ENCODE data around the gene ZNF189. TPM values are rescaled to one million over a fixed set of nuclear protein-coding genes. Genes with fewer than 3 reads are reported as not detected.

The ZNF189 gene
- total RNA-seq, 1 donor from 2014 or later, result 21.9 TPM

DNA sequence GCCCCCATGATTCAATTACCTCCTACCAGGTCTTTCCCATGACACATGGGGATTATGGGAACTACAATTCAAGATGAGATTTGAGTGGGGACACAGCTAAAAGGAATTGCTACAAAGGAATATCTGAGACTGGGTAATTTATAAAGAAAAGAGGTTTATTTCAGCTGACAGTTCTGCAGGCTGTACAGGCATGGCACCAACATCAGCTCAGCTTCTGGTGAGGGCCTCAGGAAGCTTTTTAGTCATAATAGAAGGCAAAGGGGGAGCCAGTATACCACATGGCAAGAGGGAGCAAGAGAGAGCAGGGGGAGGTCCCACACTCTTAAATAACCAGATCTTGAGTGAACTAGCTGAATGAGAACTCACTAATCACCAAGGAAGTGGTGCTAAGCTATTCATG lies 48.1 kb downstream of the ZNF189 start:
- intact Hi-C loops (cut with DNase I), result no loop called here
- TF ChIP-seq, protein P1, sequence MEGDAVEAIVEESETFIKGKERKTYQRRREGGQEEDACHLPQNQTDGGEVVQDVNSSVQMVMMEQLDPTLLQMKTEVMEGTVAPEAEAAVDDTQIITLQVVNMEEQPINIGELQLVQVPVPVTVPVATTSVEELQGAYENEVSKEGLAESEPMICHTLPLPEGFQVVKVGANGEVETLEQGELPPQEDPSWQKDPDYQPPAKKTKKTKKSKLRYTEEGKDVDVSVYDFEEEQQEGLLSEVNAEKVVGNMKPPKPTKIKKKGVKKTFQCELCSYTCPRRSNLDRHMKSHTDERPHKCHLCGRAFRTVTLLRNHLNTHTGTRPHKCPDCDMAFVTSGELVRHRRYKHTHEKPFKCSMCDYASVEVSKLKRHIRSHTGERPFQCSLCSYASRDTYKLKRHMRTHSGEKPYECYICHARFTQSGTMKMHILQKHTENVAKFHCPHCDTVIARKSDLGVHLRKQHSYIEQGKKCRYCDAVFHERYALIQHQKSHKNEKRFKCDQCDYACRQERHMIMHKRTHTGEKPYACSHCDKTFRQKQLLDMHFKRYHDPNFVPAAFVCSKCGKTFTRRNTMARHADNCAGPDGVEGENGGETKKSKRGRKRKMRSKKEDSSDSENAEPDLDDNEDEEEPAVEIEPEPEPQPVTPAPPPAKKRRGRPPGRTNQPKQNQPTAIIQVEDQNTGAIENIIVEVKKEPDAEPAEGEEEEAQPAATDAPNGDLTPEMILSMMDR (IDR thresholded peaks at IDR 0.05), result no peak
- peaks cover 7% of the 10 kb centered on the region for H3K27me3 ChIP-seq
- H3K27ac ChIP-seq, result no peak overlapping the region
- no peaks in the 10 kb centered on the region for H3K9me3 ChIP-seq
- H3K36me3 ChIP-seq, result no peaks in the 10 kb centered on the region
- ATAC-seq (no peak), DNase-seq (no peak)
- H3K4me1 ChIP-seq, result no peaks in the 10 kb centered on the region
- no peak overlapping the region for H3K4me3 ChIP-seq

DNA sequence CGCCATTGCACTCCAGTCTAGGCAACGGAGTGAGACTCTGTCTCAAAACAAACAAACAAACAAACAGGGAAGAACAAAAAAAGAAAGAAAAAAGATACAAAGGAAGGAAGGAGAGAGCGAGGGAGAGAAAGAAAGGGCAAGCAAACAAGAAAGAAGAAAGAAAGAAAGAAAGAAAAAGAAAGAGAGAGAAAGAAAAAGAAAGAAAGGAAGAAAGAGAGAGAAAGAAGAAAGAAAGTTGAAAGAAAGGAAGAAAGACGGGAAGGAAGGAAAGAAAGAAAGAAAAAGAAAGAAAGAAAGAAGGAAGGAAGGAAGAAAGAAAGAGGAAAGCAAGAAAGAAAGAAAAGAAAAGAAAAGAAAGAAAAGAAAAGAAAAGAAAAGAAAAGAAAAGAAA lies 50.0 kb downstream of the ZNF189 start:
- Histone ChIP-seq H3K4me3 (peak overlapping the region; percentile 49), H3K9me3 (no peaks in the 10 kb centered on the region), H3K27me3 (peaks cover 7% of the 10 kb centered on the region), H3K36me3 (no peaks in the 10 kb centered on the region), H3K4me1 (no peaks in the 10 kb centered on the region), H3K27ac (no peak overlapping the region)
- intact Hi-C loops (cut with DNase I), result no loop called here
- no peak for DNase-seq
- no peak for ATAC-seq
- TF ChIP-seq, protein P1 (IDR thresholded peaks at IDR 0.05), result no peak

DNA sequence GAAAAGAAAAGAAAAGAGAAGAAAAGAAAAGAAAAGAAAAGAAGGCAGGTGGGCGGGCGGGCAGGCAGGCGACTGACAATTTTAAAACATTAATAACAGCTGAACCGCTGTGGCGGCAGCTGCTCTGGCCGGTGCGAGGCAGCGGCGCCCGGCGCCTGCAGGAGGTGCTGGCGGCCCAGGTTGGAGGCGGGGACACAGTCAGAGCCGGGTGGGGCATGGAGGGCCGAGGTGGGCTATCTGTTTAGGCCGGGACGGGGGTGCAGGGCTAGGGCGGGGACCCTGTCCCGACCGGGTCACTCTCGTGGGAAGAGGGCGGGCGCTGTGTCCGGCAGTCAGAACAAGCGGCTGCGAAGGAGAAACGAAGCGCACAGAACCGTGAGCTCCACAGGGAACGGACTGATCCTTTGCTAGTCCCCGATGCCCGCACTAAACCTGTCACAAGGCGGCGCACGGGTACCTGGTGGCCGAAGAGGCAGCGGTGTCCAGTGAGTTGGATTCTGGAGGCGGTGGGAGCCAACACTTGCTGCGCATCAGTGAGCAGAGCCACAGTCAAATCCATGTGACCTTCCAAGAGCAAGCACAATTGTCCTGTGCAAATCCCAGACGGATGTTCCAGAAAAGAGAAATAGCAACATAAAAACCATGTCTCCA lies 50.5 kb downstream of the ZNF189 start:
- H3K36me3 ChIP-seq, result no peaks in the 10 kb centered on the region
- no peaks in the 10 kb centered on the region for H3K9me3 ChIP-seq
- TF ChIP-seq, protein P1 (IDR thresholded peaks at IDR 0.05), result peak; percentile 61
- intact Hi-C loops (cut with DNase I), result no loop called here
- H3K27me3 ChIP-seq, result peaks cover 7% of the 10 kb centered on the region
- H3K27ac ChIP-seq, result no peak overlapping the region
- ATAC-seq, result peak; percentile 98
- H3K4me3 ChIP-seq, result peak overlapping the region; percentile 49
- DNase-seq, result peak; percentile 87
- H3K4me1 ChIP-seq, result no peaks in the 10 kb centered on the region

DNA sequence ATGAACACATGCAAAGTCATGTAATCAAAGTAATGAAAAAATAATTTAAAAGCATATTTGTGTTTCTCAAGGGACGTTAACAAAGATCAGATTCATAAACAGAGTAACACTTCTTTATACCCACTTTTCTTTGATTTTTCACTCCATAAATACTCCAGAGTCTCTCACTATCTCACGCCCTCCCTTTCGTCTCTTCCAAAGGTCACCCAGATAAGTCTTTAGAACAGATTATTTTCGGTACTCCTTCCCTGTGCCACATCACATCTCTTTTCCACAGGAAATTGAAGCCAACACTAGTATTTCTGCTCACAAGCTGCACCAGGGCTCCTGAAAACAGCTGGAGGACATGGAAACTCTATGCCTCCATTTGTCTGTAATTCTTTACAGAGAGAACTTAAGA lies 52.3 kb downstream of the ZNF189 start:
- intact Hi-C loops (cut with DNase I), result no loop called here
- no peak for ATAC-seq
- Histone ChIP-seq H3K4me3 (no peak overlapping the region), H3K4me1 (no peaks in the 10 kb centered on the region), H3K36me3 (no peaks in the 10 kb centered on the region), H3K27me3 (peaks cover 7% of the 10 kb centered on the region), H3K9me3 (no peaks in the 10 kb centered on the region), H3K27ac (no peak overlapping the region)
- no peak for DNase-seq
- TF ChIP-seq, protein P1 (IDR thresholded peaks at IDR 0.05), result no peak

DNA sequence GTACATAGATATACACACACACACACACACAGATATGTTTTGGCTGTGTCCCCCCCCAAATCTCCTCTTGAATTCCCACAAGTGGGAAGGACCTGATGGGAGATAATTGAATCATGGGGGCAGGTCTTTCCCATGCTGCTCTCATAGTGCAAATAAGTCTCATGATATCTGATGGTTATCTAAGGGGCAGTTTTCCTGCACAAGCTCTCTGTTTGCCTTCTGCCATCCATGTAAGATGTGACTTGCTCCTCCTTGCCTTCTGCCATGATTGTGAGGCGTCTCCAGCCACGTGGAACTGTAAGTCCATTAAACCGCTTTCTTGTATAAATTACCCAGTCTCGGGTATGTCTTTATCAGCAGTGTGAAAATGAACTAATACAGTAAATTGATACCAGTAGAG lies 52.8 kb downstream of the ZNF189 start:
- Histone ChIP-seq H3K4me3 (no peak overlapping the region), H3K36me3 (no peaks in the 10 kb centered on the region), H3K9me3 (no peaks in the 10 kb centered on the region), H3K27ac (no peak overlapping the region), H3K4me1 (no peaks in the 10 kb centered on the region), H3K27me3 (peaks cover 7% of the 10 kb centered on the region)
- intact Hi-C loops (cut with DNase I), result no loop called here
- TF ChIP-seq, protein P1 (IDR thresholded peaks at IDR 0.05), result no peak
- DNase-seq (no peak), ATAC-seq (no peak)

All from upper lobe of right lung (tissue), 1 donor.